GM23248 (cell line): ENCODE data around the gene KCNN3. TPM values are rescaled to one million over a fixed set of nuclear protein-coding genes. Genes with fewer than 3 reads are reported as not detected.
A peak's percentile ranks its signal among the peaks of the same experiment; 100 is the strongest.

ENCODE experiments used
- DNase-seq: peaks from one replicate; pipeline ENCODE4 v3.0.0-alpha.2; 2015
- H2AFZ ChIP-seq: fragments of 200-600 bp; sonication (generic); 2 replicates; pipeline ENCODE4 v1.6.1; 2016; ENCODE audit warnings: antibody characterized with exemption
- H3F3A ChIP-seq: fragments of 200-600 bp; sonication (generic); 2 replicates; pipeline ENCODE4 v1.6.1; 2016; ENCODE audit warnings: mild to moderate bottlenecking, antibody characterized with exemption, mixed run types; ENCODE audit not compliant: insufficient read depth
- H3K27ac ChIP-seq: fragments of 200-600 bp; sonication (generic); 2 replicates; pipeline ENCODE4 v1.5.1; 2016; ENCODE audit warnings: mild to moderate bottlenecking
- H3K27me3 ChIP-seq: fragments of 200-600 bp; sonication (generic); replicated peaks from 2 replicates; pipeline ENCODE4 v1.6.1; 2016; ENCODE audit warnings: mild to moderate bottlenecking; ENCODE audit not compliant: insufficient read depth
- H3K36me3 ChIP-seq: fragments of 200-600 bp; sonication (generic); 2 replicates; pipeline ENCODE4 v1.6.1; 2016; ENCODE audit warnings: low read depth, mild to moderate bottlenecking
- H3K4me1 ChIP-seq: fragments of 200-600 bp; sonication (generic); 2 replicates; pipeline ENCODE4 v1.6.1; 2016; ENCODE audit warnings: mild to moderate bottlenecking; ENCODE audit not compliant: insufficient read depth
- H3K4me2 ChIP-seq: fragments of 200-600 bp; sonication (generic); one replicate; pipeline ENCODE4 v1.6.1; 2016; ENCODE audit warnings: mild to moderate bottlenecking; ENCODE audit not compliant: unreplicated experiment
- H3K4me3 ChIP-seq: fragments of 200-600 bp; sonication (generic); 2 replicates; pipeline ENCODE4 v1.5.1; 2016; ENCODE audit warnings: mild to moderate bottlenecking
- H3K79me2 ChIP-seq: fragments of 200-600 bp; sonication (generic); 2 replicates; pipeline ENCODE4 v1.6.1; 2016; ENCODE audit warnings: mild to moderate bottlenecking; ENCODE audit not compliant: insufficient read depth
- H3K9ac ChIP-seq: fragments of 200-600 bp; sonication (generic); 2 replicates; pipeline ENCODE4 v1.6.1; 2016; ENCODE audit warnings: mild to moderate bottlenecking
- H3K9me2 ChIP-seq: fragments of 200-600 bp; sonication (generic); 2 replicates; pipeline ENCODE4 v1.6.1; 2016; ENCODE audit warnings: mixed run types, mild to moderate bottlenecking, moderate library complexity; ENCODE audit not compliant: insufficient read depth
- H3K9me3 ChIP-seq: fragments of 200-600 bp; sonication (generic); one replicate; pipeline ENCODE4 v1.6.1; 2017; ENCODE audit warnings: low read depth
- H4K20me1 ChIP-seq: fragments of 200-600 bp; sonication (generic); 2 replicates; pipeline ENCODE4 v1.6.0; 2016; ENCODE audit not compliant: insufficient read depth
- EZH2 ChIP-seq: fragments of 200-600 bp; sonication (generic); IDR thresholded peaks from 2 replicates; pipeline ENCODE4 v1.6.1; 2018; ENCODE audit warnings: antibody characterized with exemption, mild to moderate bottlenecking; ENCODE audit not compliant: insufficient read depth, poor library complexity, severe bottlenecking
- EZH2phosphoT487 ChIP-seq: fragments of 200-600 bp; sonication (generic); IDR thresholded peaks from 2 replicates; pipeline ENCODE4 v1.6.1; 2018; ENCODE audit warnings: antibody characterized with exemption, moderate library complexity, mild to moderate bottlenecking, low read depth; ENCODE audit not compliant: insufficient read depth
- whole genome bisulfite sequencing, 2 experiments: methylation state at CpG; one replicate each; pipeline ENCODE4 v1.1.6; 2015 to 2017; ENCODE audit warnings: low lambda C conversion rate in 2 of 2, low coverage in 1 of 2; ENCODE audit errors: missing lambda C conversion rate in 2 of 2; 5-methylcytosine and 5-hydroxymethylcytosine counted together
- in situ Hi-C: fragments of 300-500 bp; cut with MboI; formaldehyde crosslinking; loops from 2 replicates; pipeline ENCODE4 v1.15.0; 2020
- polyA plus RNA-seq: library from polyadenylated mRNA; unstranded; fragments of >200 nt; fragmentation: Nextera tagmentation; extraction: Ambion mirVana; gene quantifications from 2 replicates; pipeline ENCODE4 v1.2.1, GENCODE V29; 2016
- total RNA-seq: library from RNA; depleted of rRNA; stranded (reverse); fragments of >200 nt; shearing (Covaris generic); gene quantifications from 2 replicates; pipeline ENCODE4 v1.2.3, GENCODE V29; 2014

The KCNN3 gene
- total and polyA plus RNA-seq, 2 experiments from 2014 or later = not detected

GRCh38 chr1:154733621-154734020 lies 136.5 kb downstream of the KCNN3 start:
- no peak overlapping the region for H3K4me3 ChIP-seq
- WGBS, 2 experiments = 53 to 64% methylated on average over 4 of the region's 4 CpGs
- no peaks in the 10 kb centered on the region for H3K9me2 ChIP-seq
- no peak overlapping the region for H3K9ac ChIP-seq
- no peaks in the 10 kb centered on the region for H4K20me1 ChIP-seq
- no peaks in the 10 kb centered on the region for H3K36me3 ChIP-seq
- peaks cover 36% of the 10 kb centered on the region for H3K4me1 ChIP-seq
- in situ Hi-C loops = no loop called here
- H3F3A ChIP-seq = peaks cover 31% of the 10 kb centered on the region
- no peak overlapping the region for H3K27ac ChIP-seq
- H2AFZ ChIP-seq = no peak overlapping the region
- H3K79me2 ChIP-seq = no peaks in the 10 kb centered on the region
- H3K4me2 ChIP-seq = no peak overlapping the region
- no peaks in the 10 kb centered on the region for H3K9me3 ChIP-seq
- TF ChIP-seq EZH2phosphoT487 (no peak), EZH2 (no peak)
- no peak for DNase-seq
- H3K27me3 ChIP-seq = no peaks in the 10 kb centered on the region

DNA sequence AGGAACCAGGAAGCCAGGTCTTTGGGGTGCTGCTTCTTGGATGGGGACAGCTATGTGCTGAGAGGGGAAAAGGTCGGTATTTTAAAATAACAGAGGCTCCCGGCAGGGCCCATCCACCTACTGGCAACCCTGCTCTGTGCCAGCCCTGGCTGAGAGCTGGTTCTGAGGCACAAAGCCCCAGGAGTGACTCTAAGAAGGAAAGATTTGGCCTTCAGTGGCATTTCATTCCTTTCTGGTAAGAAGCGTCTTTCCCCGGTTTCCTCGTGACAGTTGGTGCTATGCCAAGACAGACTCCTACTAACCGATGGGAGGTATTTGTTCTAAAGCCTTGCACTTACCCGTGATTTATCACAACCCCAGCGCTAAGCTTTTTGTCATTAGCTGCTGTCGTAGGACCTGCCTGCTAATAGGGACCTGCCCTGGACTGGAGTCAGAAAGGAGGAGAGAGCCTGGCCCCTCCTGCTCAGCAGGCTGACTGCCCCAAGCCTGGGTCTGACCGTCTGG lies 139.0 kb downstream of the KCNN3 start:
- peaks cover 20% of the 10 kb centered on the region for H3F3A ChIP-seq
- no peaks in the 10 kb centered on the region for H4K20me1 ChIP-seq
- H3K79me2 ChIP-seq = no peaks in the 10 kb centered on the region
- peak overlapping the region; percentile 46 for H3K27ac ChIP-seq
- WGBS, 2 experiments = 40 to 43% methylated on average over 10 of the region's 10 CpGs
- H3K27me3 ChIP-seq = no peaks in the 10 kb centered on the region
- no peak overlapping the region for H3K4me3 ChIP-seq
- H3K9me3 ChIP-seq = no peaks in the 10 kb centered on the region
- no peaks in the 10 kb centered on the region for H3K36me3 ChIP-seq
- H3K4me1 ChIP-seq = peaks cover 22% of the 10 kb centered on the region
- in situ Hi-C loops = no loop called here
- peak overlapping the region; percentile 46 for H3K4me2 ChIP-seq
- H2AFZ ChIP-seq = peak overlapping the region; percentile 5; the same call in 1 of the 2 replicates
- no peaks in the 10 kb centered on the region for H3K9me2 ChIP-seq
- TF ChIP-seq EZH2 (no peak), EZH2phosphoT487 (no peak)
- DNase-seq = peak; percentile 83
- H3K9ac ChIP-seq = peak overlapping the region; percentile 49

DNA sequence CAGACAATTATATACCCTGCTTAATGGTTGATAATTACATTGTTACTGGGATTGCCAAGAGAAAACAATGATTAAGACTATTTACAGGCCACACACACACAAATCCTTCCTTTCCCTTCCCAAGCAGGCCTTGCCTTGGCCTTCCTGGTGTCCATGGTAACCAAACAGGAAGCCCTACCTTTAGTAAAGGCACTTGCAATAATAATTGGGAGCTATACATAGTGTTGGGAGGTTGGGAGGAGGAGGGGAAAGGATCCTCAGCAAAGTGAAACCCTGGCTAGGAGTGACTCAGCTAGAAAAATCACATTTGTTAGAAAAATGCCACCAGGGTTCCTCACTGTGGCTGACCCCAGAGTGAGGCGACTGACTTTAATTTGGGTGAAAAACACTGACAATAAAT lies 139.8 kb downstream of the KCNN3 start:
- H3K4me2 ChIP-seq = peak overlapping the region; percentile 46
- WGBS, 2 experiments = 70 to 71% methylated on average over 1 of the region's 1 CpG

GRCh38 chr1:154729577-154729976 lies 140.5 kb downstream of the KCNN3 start:
- H3K4me3 ChIP-seq = no peak overlapping the region
- no peaks in the 10 kb centered on the region for H4K20me1 ChIP-seq
- H3K27ac ChIP-seq = peak overlapping the region; percentile 46; the same call in 1 of the 2 replicates
- H3K9me2 ChIP-seq = no peaks in the 10 kb centered on the region
- H3K36me3 ChIP-seq = no peaks in the 10 kb centered on the region
- peaks cover 19% of the 10 kb centered on the region for H3F3A ChIP-seq
- peak overlapping the region; percentile 46 for H3K4me2 ChIP-seq
- no peak for TF ChIP-seq EZH2phosphoT487
- TF ChIP-seq EZH2 = no peak
- 94% methylated on average over 3 of the region's 3 CpGs for WGBS, 2 experiments
- peak; percentile 30 for DNase-seq
- in situ Hi-C loops = no loop called here
- H3K79me2 ChIP-seq = no peaks in the 10 kb centered on the region
- H3K9ac ChIP-seq = no peak overlapping the region
- H2AFZ ChIP-seq = no peak overlapping the region
- H3K27me3 ChIP-seq = no peaks in the 10 kb centered on the region
- H3K9me3 ChIP-seq = no peaks in the 10 kb centered on the region
- H3K4me1 ChIP-seq = peaks cover 22% of the 10 kb centered on the region

More for the DNA sequence above, 139.8 kb downstream of the KCNN3 start:
- Histone ChIP-seq H2AFZ (peak overlapping the region; percentile 5; the same call in 1 of the 2 replicates), H3K27me3 (no peaks in the 10 kb centered on the region), H4K20me1 (no peaks in the 10 kb centered on the region), H3K27ac (peak overlapping the region; percentile 46), H3K9me3 (no peaks in the 10 kb centered on the region), H3K4me3 (no peak overlapping the region), H3K36me3 (no peaks in the 10 kb centered on the region), H3K79me2 (no peaks in the 10 kb centered on the region), H3F3A (peaks cover 19% of the 10 kb centered on the region), H3K9ac (peak overlapping the region; percentile 49; the same call in 1 of the 2 replicates), H3K4me1 (peaks cover 22% of the 10 kb centered on the region), H3K9me2 (no peaks in the 10 kb centered on the region)
- peak; percentile 72 for DNase-seq
- in situ Hi-C loops = no loop called here
- no peak for TF ChIP-seq EZH2phosphoT487
- no peak for TF ChIP-seq EZH2

- Histone ChIP-seq H2AFZ (no peak overlapping the region), H3K36me3 (no peaks in the 10 kb centered on the region), H4K20me1 (no peaks in the 10 kb centered on the region), H3K4me1 (peaks cover 22% of the 10 kb centered on the region), H3K4me2 (no peak overlapping the region), H3F3A (peaks cover 19% of the 10 kb centered on the region), H3K9ac (no peak overlapping the region), H3K27ac (no peak overlapping the region), H3K9me2 (no peaks in the 10 kb centered on the region), H3K27me3 (no peaks in the 10 kb centered on the region), H3K4me3 (no peak overlapping the region), H3K79me2 (no peaks in the 10 kb centered on the region), H3K9me3 (no peaks in the 10 kb centered on the region)
- no peak for TF ChIP-seq EZH2
- TF ChIP-seq EZH2phosphoT487 = no peak
- DNase-seq = peak; percentile 53
- 81 to 87% methylated on average over 6 of the region's 6 CpGs for WGBS, 2 experiments
- in situ Hi-C loops = no loop called here
These were observed 141.0 kb downstream of the KCNN3 start for GRCh38 chr1:154729031-154729442.
